AG10803 (cell line): ENCODE results near the gene TAL1.

Experiments used
- DNase-seq: peaks from one replicate; pipeline ENCODE4 v3.0.0; 2010; ENCODE audit warnings: low read depth
- H3K4me3 ChIP-seq: 2 replicates; pipeline ENCODE4 v1.5.1; 2011; ENCODE audit warnings: mild to moderate bottlenecking, low read length, control low read depth
- TF ChIP-seq, protein P1 (sequence below): conservative IDR thresholded peaks from 2 replicates; pipeline ENCODE4 v1.5.1; 2011; ENCODE audit warnings: mild to moderate bottlenecking, low read length, control low read depth, inconsistent platforms

Gene TAL1

GRCh38 chr1:47229031-47229885 is 2.8 kb downstream of the TAL1 start:
- DNase-seq: no peak
- TF ChIP-seq, protein P1, sequence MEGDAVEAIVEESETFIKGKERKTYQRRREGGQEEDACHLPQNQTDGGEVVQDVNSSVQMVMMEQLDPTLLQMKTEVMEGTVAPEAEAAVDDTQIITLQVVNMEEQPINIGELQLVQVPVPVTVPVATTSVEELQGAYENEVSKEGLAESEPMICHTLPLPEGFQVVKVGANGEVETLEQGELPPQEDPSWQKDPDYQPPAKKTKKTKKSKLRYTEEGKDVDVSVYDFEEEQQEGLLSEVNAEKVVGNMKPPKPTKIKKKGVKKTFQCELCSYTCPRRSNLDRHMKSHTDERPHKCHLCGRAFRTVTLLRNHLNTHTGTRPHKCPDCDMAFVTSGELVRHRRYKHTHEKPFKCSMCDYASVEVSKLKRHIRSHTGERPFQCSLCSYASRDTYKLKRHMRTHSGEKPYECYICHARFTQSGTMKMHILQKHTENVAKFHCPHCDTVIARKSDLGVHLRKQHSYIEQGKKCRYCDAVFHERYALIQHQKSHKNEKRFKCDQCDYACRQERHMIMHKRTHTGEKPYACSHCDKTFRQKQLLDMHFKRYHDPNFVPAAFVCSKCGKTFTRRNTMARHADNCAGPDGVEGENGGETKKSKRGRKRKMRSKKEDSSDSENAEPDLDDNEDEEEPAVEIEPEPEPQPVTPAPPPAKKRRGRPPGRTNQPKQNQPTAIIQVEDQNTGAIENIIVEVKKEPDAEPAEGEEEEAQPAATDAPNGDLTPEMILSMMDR: no peak
- no peak overlapping the region for H3K4me3 ChIP-seq

DNA sequence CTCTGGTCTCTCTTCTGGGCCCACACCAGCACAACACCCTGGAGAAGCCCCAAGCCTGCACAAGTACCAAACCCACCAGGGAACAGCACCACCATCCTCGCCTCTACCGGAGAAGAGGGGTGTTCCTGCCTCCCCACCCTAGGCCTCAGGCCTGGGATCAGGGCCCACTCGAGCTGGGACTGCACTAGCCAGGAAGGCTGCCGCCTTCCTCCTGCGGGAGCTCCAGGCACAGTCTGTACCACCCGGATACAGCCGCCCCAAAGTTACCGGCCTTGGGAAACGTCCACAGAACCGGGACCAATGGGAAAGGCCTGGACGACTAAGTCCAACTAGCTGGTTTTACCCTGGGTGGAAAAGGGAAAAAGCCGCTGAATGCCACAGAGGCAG is 3.4 kb downstream of the TAL1 start:
- DNase-seq: no peak
- H3K4me3 ChIP-seq: no peak overlapping the region
- TF ChIP-seq, protein P1: no peak

DNA sequence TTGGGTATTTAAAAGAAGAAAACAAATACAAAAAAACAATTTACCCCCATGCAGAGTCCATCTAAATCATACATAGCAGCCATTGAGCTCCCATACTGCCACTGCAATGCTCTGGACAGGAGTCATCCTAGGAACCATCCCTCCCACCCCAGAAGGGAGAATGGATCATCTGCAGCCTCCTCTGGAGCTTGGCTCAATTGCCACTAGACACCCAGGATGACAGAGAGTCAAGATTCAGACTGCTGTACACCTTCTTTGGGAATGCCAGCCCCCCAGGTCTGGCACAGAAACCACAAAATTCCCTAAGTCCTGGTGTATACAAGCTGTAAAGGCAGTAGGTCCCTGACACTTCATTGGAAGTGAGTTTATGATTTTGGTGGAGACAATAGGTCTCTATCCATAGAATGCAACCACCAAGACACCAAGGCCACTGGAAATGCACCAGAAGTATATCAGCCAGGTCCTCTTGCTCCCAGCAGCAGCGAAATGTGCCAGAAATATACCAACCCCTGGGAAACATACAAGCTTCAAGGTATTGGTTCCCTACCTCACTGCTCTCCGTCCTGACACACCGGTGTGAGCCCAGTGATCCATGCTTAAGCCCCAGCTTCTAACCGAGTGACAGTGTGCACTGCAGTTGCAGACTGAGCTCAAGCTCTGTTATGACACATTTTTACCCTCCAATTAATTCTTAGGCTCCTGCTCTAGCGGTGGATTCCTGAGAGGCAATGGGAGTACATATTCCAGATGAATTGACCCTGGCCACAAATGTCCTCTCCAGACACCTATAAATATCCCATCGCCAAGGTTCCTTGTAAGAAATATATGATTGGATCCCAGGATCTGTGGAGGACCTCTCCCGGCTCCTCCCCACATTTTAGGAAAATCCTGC is 4.4 kb downstream of the TAL1 start:
- TF ChIP-seq, protein P1: no peak
- H3K4me3 ChIP-seq: no peak overlapping the region
- DNase-seq: no peak

GRCh38 chr1:47226839-47227215 is 5.2 kb downstream of the TAL1 start:
- no peak overlapping the region for H3K4me3 ChIP-seq
- TF ChIP-seq, protein P1: no peak
- DNase-seq: no peak

DNA sequence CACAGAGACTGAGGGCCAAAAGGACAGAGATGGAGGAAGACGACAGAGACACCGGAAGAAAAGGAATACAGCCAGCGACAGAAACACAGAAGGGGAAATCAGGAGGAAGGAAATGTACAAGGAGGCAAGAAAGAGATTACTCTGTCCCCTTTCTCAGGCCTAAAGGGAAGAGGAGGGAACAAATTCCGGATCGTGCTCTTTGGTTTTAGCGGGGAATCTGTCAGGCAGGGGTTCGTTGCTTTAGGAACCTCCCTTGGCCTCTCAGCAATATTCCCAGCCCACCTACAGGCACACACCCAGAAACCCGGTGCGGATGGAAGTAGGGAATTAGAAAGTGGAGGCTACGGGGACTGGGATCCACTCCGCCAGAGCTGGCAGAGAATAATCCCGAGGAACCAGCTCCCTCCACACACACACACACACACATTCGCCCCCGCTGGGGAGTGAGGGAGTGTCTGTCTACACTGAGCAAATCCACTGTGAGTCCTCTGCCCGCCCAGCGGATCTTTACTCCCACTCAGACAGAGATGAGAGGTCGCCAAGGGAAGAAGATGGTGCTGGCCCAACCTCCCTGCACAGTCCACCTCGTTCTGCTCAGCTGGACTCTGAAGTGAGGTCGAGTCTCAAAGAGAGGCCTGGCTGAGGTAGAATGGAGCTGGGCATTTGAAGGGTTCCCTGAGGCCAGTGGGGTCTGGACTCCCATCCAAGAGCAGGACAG is 5.7 kb downstream of the TAL1 start:
- DNase-seq: no peak
- TF ChIP-seq, protein P1: no peak
- no peak overlapping the region for H3K4me3 ChIP-seq

DNA sequence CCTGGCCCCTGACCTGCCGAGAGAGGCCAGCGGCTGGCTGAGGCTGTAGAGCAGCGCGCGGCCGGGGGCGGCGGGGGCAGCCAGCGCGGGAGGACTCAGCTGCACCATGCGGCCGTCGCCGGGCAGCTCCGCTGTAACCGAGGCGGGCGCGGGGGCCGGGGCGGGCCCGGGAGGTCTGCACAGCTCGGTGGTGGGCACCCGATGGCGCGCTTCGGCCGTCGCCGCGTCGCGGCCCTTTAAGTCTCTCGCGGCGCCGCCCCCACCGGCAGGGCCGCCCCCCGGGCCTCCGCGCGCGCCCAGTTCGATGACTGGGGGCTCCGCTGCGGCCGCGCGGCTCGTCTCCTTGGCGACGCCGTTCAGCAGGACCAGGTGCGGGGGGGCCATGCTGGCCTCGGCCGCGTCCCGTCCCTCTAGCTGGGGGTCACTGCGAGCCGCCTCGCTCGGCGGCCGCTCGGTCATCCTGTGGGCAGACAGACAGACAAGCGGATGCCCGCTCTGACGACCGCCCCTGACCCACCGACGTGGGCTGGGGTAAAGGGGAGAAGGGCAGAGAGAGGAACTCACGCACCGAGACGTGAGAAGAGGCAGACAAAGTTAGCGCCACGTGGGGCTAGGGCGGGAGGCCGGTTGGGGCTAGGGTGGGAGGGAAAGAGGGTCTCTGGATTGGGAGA is 6.5 kb downstream of the TAL1 start:
- no peak for DNase-seq
- TF ChIP-seq, protein P1: no peak
- no peak overlapping the region for H3K4me3 ChIP-seq
